Neural cell (in vitro differentiated cells): ENCODE data around the gene HIGD1C. TPM values are rescaled to one million over a fixed set of nuclear protein-coding genes. Genes with fewer than 3 reads are reported as not detected.

Experiments used
- H2AFZ ChIP-seq: fragments of 200-600, 300-800 bp; sonication (generic), shearing (Covaris generic); 2 replicates; pipeline ENCODE4 v1.6.0; 2014; ENCODE audit warnings: low read depth, mild to moderate bottlenecking, antibody characterized with exemption, low read length, moderate library complexity
- H3F3A ChIP-seq: fragments of 200-600 bp; shearing (Covaris generic); 2 replicates; pipeline ENCODE4 v1.6.1; 2016; ENCODE audit warnings: mild to moderate bottlenecking, moderate library complexity, mixed read lengths, antibody characterized with exemption, low read length; ENCODE audit not compliant: insufficient read depth, poor library complexity, severe bottlenecking
- H3K27ac ChIP-seq: fragments of 200-600, 300-800 bp; sonication (generic), shearing (Covaris generic); 2 replicates; pipeline ENCODE4 v1.5.1; 2014; ENCODE audit warnings: mild to moderate bottlenecking, low read length, moderate library complexity
- H3K27me3 ChIP-seq: fragments of 300-800, 200-600 bp; sonication (generic), shearing (Covaris generic); 2 replicates; pipeline ENCODE4 v1.6.0; 2014; ENCODE audit warnings: mild to moderate bottlenecking, low read depth, low read length, moderate library complexity; ENCODE audit not compliant: insufficient read depth
- H3K36me3 ChIP-seq: fragments of 300-800, 200-600 bp; sonication (generic), shearing (Covaris generic); 2 replicates; pipeline ENCODE4 v1.5.1; 2014; ENCODE audit warnings: mild to moderate bottlenecking, antibody characterized with exemption, low read length, moderate library complexity; ENCODE audit not compliant: insufficient read depth
- H3K4me2 ChIP-seq: fragments of 300-800, 200-600 bp; sonication (generic), shearing (Covaris generic); 2 replicates; pipeline ENCODE4 v1.6.0; 2014; ENCODE audit warnings: mild to moderate bottlenecking, low read length
- H3K4me3 ChIP-seq: fragments of 300-800, 200-600 bp; sonication (generic), shearing (Covaris generic); 2 replicates; pipeline ENCODE4 v1.5.1; 2014; ENCODE audit warnings: mild to moderate bottlenecking, low read length, moderate library complexity
- H3K79me2 ChIP-seq: fragments of 200-600 bp; shearing (Covaris generic); replicated peaks from 2 replicates; pipeline ENCODE4 v1.6.0; 2014; ENCODE audit warnings: mild to moderate bottlenecking, low read length, moderate library complexity; ENCODE audit not compliant: insufficient read depth
- H3K9ac ChIP-seq: fragments of 300-800, 200-600 bp; sonication (generic), shearing (Covaris generic); 2 replicates; pipeline ENCODE4 v1.6.1; 2016; ENCODE audit warnings: mild to moderate bottlenecking, low read length, mixed read lengths
- H3K9me2 ChIP-seq: fragments of 200-600 bp; shearing (Covaris generic); 2 replicates; pipeline ENCODE4 v1.6.1; 2016; ENCODE audit warnings: mild to moderate bottlenecking, low read length, mixed read lengths; ENCODE audit not compliant: insufficient read depth
- H3K9me3 ChIP-seq: fragments of 200-600, 300-800 bp; sonication (generic), shearing (Covaris generic); 2 replicates; pipeline ENCODE4 v1.6.1; 2016; ENCODE audit warnings: mild to moderate bottlenecking, mixed run types, low read length, moderate library complexity, mixed read lengths
- H4K20me1 ChIP-seq: fragments of 200-600 bp; shearing (Covaris generic); 2 replicates; pipeline ENCODE4 v1.6.1; 2016; ENCODE audit warnings: mild to moderate bottlenecking, mixed run types; ENCODE audit not compliant: insufficient read depth
- CTCF ChIP-seq: fragments of 450-650 bp; IDR thresholded peaks from 2 replicates; pipeline ENCODE4 v1.5.1; 2014; ENCODE audit warnings: antibody characterized with exemption, mild to moderate bottlenecking, moderate library complexity; ENCODE audit not compliant: poor library complexity, severe bottlenecking
- EP300 ChIP-seq: fragments of 450-650 bp; conservative IDR thresholded peaks from 2 replicates; pipeline ENCODE4 v1.6.1; 2014; ENCODE audit warnings: antibody characterized with exemption, mild to moderate bottlenecking, moderate library complexity; ENCODE audit not compliant: poor library complexity, severe bottlenecking
- EZH2 ChIP-seq: fragments of 200-600, 300-800 bp; shearing (Covaris generic), sonication (generic); IDR thresholded peaks from 2 replicates; pipeline ENCODE4 v1.6.1; 2014; ENCODE audit warnings: antibody characterized with exemption, low read length, borderline replicate concordance, mild to moderate bottlenecking; ENCODE audit not compliant: insufficient read depth, poor library complexity, severe bottlenecking
- MXI1 ChIP-seq: fragments of 450-650 bp; conservative IDR thresholded peaks from 2 replicates; pipeline ENCODE4 v1.6.1; 2014; ENCODE audit warnings: antibody characterized with exemption, mild to moderate bottlenecking; ENCODE audit not compliant: poor library complexity, severe bottlenecking
- POLR2AphosphoS5 ChIP-seq: IDR thresholded peaks from 2 replicates; pipeline ENCODE4 v1.6.1; 2012
- RAD21 ChIP-seq: fragments of 450-650 bp; conservative IDR thresholded peaks from 2 replicates; pipeline ENCODE4 v1.6.1; 2014; ENCODE audit warnings: antibody characterized with exemption, mild to moderate bottlenecking, moderate library complexity
- SMC3 ChIP-seq: fragments of 450-650 bp; conservative IDR thresholded peaks from 2 replicates; pipeline ENCODE4 v1.6.1; 2014; ENCODE audit warnings: antibody characterized with exemption, mild to moderate bottlenecking, moderate library complexity; ENCODE audit not compliant: poor library complexity
- TAF1 ChIP-seq: IDR thresholded peaks from 2 replicates; pipeline ENCODE4 v1.6.1; 2012; ENCODE audit warnings: low read depth
- polyA plus RNA-seq: library from polyadenylated mRNA; depleted of rRNA; stranded (reverse); fragments of >200 nt; gene quantifications from 2 replicates; pipeline ENCODE4 v1.2.3, GENCODE V29; 2014
- TF ChIP-seq, protein P1 (sequence below): IDR thresholded peaks from 2 replicates; pipeline ENCODE4 v1.6.1; 2012; ENCODE audit warnings: borderline replicate concordance

HIGD1C gene
- polyA plus RNA-seq, 1 donor from 2014 or later, result not detected

DNA sequence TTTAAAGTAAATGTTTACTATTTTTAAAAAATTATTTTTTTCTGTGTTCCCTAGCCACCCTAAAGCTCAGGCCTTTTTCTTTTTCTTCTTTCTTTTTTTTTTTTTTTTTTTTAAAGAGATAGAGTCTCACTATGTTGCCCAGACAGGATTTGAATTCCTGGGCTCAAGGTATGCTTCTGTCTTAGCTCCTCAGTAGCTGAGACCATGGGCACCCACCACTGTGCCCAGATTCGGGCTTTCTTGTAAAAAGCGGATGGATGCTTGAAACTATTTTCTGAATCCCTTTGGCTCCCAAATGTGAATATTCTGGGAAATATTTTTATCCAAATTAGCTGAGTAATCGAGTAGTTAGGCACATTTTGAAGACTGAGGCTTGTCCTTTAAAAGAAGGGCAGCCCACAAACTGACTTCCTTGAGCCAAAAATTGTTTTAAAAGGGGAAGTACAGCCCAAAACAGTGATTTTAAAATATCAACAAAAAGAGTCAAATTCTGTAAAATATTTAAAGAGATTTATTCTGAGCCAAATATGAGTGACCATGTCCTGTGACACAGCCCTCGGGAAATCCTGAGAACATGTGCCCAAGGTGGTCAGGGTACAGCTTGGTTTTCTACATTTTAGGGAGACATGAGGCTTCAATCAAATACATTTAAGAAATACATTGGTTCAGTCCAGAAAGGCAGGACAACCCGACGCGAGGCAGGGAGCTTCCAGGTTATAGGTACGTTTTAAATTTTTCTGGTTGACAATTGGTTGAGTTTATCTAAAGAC, 28.8 kb upstream of the HIGD1C start:
- Histone ChIP-seq H3F3A (no peaks in the 10 kb centered on the region), H4K20me1 (no peaks in the 10 kb centered on the region), H3K79me2 (no peaks in the 10 kb centered on the region), H3K9me3 (no peaks in the 10 kb centered on the region), H2AFZ (no peak overlapping the region), H3K9me2 (no peaks in the 10 kb centered on the region), H3K27me3 (no peaks in the 10 kb centered on the region), H3K27ac (no peak overlapping the region), H3K4me3 (no peak overlapping the region), H3K36me3 (no peaks in the 10 kb centered on the region), H3K4me2 (no peak overlapping the region), H3K9ac (no peak overlapping the region)
- TF ChIP-seq POLR2AphosphoS5 (no peak), EZH2 (no peak), MXI1 (no peak)

DNA sequence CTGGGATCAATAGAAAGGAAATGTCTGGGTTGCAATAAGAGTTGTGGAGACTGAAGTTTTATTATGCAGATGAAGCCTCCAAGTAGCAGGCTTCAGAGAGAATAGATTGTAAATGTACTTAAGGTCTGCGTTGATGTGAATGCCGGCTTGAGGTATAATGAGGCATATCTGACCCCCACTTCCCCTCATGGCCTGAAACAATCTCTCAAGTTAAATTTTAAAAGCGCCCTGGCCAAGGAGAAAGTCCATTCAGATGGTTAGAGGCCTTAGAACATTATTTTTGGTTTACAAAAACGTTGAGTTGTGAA, 28.3 kb upstream of the HIGD1C start:
- H3K9me2 ChIP-seq, result no peaks in the 10 kb centered on the region
- no peaks in the 10 kb centered on the region for H3F3A ChIP-seq
- H4K20me1 ChIP-seq, result no peaks in the 10 kb centered on the region
- no peak for TF ChIP-seq EZH2
- H3K4me2 ChIP-seq, result no peak overlapping the region
- H3K9ac ChIP-seq, result no peak overlapping the region
- no peak overlapping the region for H3K4me3 ChIP-seq
- H3K9me3 ChIP-seq, result no peaks in the 10 kb centered on the region
- no peaks in the 10 kb centered on the region for H3K79me2 ChIP-seq
- H2AFZ ChIP-seq, result no peak overlapping the region
- H3K27ac ChIP-seq, result no peak overlapping the region
- H3K27me3 ChIP-seq, result no peaks in the 10 kb centered on the region
- no peaks in the 10 kb centered on the region for H3K36me3 ChIP-seq

- Histone ChIP-seq H4K20me1 (no peaks in the 10 kb centered on the region), H2AFZ (no peak overlapping the region), H3K9ac (no peak overlapping the region), H3K9me3 (no peaks in the 10 kb centered on the region), H3K4me3 (no peak overlapping the region), H3K36me3 (no peaks in the 10 kb centered on the region), H3F3A (no peaks in the 10 kb centered on the region), H3K27ac (no peak overlapping the region), H3K27me3 (no peaks in the 10 kb centered on the region), H3K79me2 (no peaks in the 10 kb centered on the region), H3K9me2 (no peaks in the 10 kb centered on the region), H3K4me2 (no peak overlapping the region)
- no peak for TF ChIP-seq RAD21
Measured at GRCh38 chr12:50924439-50925341, 27.7 kb upstream of the HIGD1C start.

DNA sequence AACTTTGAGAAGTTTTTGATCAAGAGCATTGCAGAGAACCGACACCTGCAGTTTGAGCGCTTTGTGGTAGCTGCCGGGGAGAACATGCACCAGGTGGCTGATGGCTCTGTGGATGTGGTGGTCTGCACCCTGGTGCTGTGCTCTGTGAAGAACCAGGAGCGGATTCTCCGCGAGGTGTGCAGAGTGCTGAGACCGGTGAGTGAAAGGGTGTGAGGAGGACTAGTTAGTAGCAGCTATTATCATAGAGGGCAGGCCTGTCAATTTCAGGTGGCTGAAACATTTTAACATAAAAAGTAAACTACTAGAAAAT, 27.0 kb upstream of the HIGD1C start:
- no peak overlapping the region for H3K4me2 ChIP-seq
- no peaks in the 10 kb centered on the region for H4K20me1 ChIP-seq
- no peak overlapping the region for H3K4me3 ChIP-seq
- H3K36me3 ChIP-seq, result no peaks in the 10 kb centered on the region
- no peaks in the 10 kb centered on the region for H3K9me2 ChIP-seq
- H3K79me2 ChIP-seq, result no peaks in the 10 kb centered on the region
- no peak overlapping the region for H2AFZ ChIP-seq
- no peaks in the 10 kb centered on the region for H3K9me3 ChIP-seq
- H3K27me3 ChIP-seq, result no peaks in the 10 kb centered on the region
- no peak overlapping the region for H3K27ac ChIP-seq
- no peak for TF ChIP-seq POLR2AphosphoS5
- no peak for TF ChIP-seq RAD21
- TF ChIP-seq EZH2, result no peak
- no peak for TF ChIP-seq EP300
- no peak for TF ChIP-seq TAF1
- TF ChIP-seq, protein P1, sequence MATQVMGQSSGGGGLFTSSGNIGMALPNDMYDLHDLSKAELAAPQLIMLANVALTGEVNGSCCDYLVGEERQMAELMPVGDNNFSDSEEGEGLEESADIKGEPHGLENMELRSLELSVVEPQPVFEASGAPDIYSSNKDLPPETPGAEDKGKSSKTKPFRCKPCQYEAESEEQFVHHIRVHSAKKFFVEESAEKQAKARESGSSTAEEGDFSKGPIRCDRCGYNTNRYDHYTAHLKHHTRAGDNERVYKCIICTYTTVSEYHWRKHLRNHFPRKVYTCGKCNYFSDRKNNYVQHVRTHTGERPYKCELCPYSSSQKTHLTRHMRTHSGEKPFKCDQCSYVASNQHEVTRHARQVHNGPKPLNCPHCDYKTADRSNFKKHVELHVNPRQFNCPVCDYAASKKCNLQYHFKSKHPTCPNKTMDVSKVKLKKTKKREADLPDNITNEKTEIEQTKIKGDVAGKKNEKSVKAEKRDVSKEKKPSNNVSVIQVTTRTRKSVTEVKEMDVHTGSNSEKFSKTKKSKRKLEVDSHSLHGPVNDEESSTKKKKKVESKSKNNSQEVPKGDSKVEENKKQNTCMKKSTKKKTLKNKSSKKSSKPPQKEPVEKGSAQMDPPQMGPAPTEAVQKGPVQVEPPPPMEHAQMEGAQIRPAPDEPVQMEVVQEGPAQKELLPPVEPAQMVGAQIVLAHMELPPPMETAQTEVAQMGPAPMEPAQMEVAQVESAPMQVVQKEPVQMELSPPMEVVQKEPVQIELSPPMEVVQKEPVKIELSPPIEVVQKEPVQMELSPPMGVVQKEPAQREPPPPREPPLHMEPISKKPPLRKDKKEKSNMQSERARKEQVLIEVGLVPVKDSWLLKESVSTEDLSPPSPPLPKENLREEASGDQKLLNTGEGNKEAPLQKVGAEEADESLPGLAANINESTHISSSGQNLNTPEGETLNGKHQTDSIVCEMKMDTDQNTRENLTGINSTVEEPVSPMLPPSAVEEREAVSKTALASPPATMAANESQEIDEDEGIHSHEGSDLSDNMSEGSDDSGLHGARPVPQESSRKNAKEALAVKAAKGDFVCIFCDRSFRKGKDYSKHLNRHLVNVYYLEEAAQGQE, result no peak
- no peak for TF ChIP-seq CTCF
- TF ChIP-seq SMC3, result no peak
- no peak for TF ChIP-seq MXI1
- no peaks in the 10 kb centered on the region for H3F3A ChIP-seq
- H3K9ac ChIP-seq, result no peak overlapping the region
